Pons (tissue), 1 donor: ENCODE data around the gene PLEKHG3.
A peak's percentile ranks its signal among the peaks of the same experiment; 100 is the strongest.

Experiments used
- DNase-seq: peaks from one replicate; pipeline ENCODE4 v3.0.0-alpha.2; 2016; ENCODE audit warnings: low spot score

Gene PLEKHG3

DNA sequence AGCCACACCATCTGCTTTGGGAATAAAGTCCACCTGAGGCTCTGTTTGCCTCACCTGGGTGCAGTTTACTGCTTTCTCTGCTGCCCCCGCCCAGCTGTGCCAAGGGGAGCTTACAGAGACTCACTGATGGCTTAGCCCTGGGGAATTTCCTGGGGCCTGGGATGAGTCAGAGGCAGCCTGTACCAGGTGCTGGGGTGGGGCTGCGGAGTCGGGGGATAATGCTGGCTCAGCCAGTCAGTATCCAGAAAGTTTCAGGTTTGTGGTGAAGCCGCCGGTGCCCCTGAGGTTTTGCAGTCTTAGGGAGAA is 22.3 kb downstream of the PLEKHG3 start:
- DNase-seq = no peak

- no peak for DNase-seq
Observed at GRCh38 chr14:64727551-64728071, 23.4 kb downstream of the PLEKHG3 start.

- no peak for DNase-seq
Observed at GRCh38 chr14:64728106-64728505, 23.9 kb downstream of the PLEKHG3 start.

DNA sequence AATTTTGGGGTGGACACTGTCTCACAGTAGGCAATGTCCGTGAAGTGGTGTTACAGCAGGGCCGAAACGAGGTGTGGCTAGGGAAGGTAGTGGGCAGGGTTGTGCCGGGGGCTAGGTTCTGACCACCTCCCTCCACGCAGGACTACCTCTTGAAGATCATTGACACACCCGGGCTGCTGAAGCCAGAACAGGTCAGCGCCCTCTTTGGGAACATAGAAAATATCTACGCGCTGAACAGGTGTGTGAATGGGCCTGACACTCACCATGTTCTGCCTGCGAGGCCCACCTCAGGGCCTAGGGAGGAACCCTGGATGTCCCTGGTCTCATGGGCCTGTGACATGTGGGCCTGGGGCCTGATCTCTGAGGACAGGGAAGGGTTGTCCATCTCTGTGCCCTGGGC is 24.6 kb downstream of the PLEKHG3 start:
- no peak for DNase-seq

DNA sequence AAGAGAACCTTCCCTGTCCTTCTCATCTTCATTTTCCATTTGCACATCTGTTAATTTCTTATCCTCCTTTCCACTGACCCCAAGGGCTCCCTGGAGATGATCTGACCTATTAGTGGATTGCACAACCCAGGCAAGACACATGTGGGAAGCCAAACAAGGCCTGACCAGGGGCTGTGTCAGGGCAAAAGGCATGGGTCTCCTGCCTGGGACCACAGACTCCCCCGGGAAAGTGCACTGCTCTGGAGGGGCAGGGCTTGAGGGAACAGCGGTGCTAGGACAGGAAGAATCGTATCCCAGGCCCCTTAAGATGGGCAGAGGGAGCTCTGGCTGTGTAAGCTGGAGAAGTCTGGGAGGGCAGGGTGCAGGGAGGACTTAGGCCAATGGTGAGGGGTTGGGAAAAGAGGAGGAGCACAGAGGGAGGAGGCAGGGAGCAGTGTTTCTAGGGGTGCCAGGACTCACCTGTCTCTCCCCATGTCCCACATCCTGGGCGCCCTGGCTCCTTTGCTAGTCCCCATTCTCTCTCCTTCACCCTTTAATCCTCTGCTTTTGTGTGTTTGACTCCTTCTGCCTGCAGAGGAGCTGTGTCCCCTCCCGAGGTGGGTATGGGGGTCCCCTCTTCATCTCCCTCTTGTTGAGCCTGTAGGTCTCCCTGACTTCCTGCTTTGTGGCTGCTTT is 25.3 kb downstream of the PLEKHG3 start:
- DNase-seq = no peak

GRCh38 chr14:64730061-64730440 is 25.8 kb downstream of the PLEKHG3 start:
- no peak for DNase-seq

GRCh38 chr14:64730681-64731080 is 26.5 kb downstream of the PLEKHG3 start:
- no peak for DNase-seq

- no peak for DNase-seq
Observed at GRCh38 chr14:64731141-64731581, 26.9 kb downstream of the PLEKHG3 start.

DNA sequence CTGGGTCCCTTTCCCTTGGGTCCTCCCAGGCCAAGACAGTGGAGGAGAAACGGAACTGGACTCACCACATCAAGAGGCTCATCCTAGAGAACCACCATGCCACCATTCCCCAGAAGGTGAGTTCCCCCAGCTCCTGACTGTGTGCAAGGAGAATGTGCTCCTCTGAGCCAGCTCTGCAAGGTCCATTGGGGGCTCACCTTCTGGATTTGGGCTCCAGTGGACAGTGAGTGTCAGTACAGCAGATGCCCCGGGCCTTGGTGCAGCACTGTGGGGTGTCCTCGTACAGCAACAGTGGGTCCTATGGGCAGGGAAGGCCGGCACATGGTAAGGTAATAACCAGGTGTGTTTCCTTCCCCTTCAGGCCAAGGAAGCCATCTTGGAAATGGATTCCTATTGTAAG is 27.8 kb downstream of the PLEKHG3 start:
- DNase-seq = no peak

- DNase-seq = no peak
Observed at GRCh38 chr14:64732536-64733120, 28.4 kb downstream of the PLEKHG3 start.

GRCh38 chr14:64733321-64733720 is 29.1 kb downstream of the PLEKHG3 start:
- no peak for DNase-seq

- DNase-seq = no peak
Observed at GRCh38 chr14:64733899-64734298, 29.7 kb downstream of the PLEKHG3 start.

GRCh38 chr14:64734990-64735389 is 30.8 kb downstream of the PLEKHG3 start:
- DNase-seq = no peak

DNA sequence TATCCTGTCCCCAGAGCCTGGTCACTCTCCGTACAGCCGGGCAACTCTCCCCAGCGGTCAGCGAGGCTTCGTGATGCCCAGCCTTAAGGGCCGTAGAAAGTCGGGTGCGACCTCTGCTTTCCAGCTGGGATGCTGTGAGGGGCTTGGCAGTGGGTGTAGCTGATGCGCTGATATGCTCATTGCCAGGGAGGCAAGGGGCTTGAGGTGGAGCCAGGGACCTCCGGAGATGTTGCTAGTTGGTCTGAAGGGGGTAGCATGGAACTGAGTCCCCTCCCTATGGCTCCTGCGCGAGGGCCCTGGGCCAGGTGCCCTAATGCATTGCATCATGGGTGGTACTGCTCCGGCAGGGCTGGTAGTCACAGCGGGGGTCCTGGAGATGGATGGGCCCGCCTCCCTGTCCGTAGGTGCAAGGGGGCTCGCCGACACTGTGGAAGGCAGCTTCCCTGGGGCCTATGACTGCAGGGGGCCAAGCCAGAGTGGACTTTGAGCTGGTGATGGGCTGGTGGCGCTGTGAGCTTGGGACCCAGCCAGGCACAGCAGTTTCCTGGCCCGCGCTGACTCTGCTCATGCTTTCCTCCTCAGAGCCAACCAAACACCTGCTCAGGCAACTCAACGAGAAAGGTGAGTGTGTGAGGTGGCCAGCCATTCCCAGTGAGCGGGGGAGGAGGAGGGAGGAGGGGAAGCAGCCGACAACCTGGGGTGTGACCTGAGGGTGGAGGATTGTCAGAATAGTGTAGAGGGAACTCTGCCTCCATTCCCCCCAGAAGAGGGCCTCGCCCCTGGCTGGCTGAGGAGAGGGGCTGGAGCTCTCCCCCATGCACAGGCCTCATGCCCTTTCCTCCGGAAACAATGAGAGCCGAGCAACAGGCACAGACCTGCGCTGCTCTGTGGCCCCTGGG is 32.3 kb downstream of the PLEKHG3 start:
- no peak for DNase-seq

- DNase-seq = no peak
Observed at GRCh38 chr14:64737391-64738280, 33.4 kb downstream of the PLEKHG3 start.

DNA sequence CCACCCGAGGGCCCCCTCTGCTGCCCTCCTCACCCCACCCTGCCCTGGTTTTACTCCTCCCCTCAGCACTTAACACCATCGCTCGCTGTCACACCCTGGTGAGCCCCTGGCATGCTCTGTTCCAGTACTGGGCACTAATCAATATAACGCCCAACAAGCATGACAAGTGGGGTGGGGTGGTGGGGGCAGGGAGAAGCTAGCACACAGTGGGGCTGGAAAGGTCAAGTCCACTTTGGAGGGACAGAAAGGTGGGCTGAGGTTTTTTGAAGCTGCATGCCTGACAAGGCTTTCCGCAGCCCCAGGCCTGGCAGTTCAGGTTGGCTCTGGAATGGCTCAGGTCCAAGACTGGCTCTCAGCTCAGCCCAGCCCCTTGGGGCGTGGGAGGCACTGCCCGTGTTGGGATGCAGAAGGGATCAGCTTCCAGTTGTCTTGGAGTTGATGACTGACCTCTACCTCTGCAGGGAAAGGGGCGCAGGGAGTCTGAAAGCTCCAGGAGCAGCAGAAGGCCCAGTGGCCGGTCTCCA is 34.1 kb downstream of the PLEKHG3 start:
- no peak for DNase-seq

DNA sequence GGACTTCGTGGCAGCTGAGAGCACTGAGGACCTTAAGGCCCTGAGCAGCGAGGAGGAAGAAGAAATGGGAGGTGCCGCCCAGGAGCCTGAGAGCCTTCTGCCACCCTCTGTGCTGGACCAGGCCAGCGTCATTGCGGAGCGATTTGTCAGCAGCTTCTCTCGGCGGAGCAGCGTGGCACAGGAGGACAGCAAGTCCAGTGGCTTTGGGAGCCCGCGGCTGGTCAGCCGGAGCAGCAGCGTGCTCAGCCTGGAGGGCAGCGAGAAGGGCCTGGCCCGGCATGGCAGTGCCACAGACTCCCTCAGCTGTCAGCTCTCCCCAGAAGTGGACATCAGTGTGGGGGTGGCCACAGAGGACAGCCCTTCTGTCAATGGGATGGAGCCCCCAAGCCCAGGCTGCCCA is 37.0 kb downstream of the PLEKHG3 start:
- DNase-seq = no peak

GRCh38 chr14:64741961-64742360 is 37.7 kb downstream of the PLEKHG3 start:
- DNase-seq = no peak

DNA sequence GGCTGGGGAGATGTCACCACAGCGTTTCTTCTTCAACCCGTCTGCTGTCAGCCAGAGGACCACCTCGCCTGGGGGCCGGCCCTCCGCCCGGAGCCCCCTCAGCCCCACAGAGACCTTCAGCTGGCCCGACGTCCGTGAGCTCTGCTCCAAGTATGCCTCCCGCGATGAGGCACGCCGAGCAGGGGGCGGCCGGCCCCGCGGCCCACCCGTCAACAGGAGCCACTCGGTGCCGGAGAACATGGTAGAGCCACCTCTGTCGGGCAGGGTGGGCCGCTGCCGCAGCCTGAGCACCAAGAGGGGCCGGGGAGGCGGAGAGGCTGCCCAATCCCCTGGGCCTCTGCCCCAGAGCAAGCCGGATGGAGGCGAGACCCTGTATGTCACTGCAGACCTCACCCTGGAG is 38.8 kb downstream of the PLEKHG3 start:
- no peak for DNase-seq

DNA sequence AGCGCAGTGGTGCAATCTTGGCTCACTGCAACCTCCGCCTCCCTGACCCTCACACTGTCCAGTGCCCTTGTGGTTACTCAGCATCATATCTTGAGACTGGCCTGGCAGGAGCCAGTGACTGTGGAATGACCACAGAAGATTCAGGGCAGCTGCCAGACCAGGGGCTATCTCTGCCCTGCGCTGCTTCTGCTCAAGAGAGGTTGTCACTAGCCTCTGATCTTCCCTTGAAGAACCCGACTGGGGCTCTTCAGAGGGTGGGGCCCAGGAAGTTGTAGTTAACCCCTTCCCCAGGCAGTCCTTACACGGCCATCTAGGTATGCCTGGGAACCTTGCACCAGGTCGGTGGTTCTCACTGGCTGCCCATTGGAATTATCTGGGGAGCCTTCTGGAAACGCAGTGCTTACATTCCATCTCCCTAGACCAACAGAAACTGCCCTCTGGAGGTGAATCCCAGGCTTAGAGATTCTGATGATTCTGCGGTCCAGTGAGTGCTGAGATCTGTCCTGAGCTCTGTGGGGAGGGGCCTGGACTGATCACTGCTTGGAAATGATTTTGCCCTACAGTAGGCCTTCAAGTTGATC is 41.4 kb downstream of the PLEKHG3 start:
- peak; percentile 76 for DNase-seq
